K562 (cell line): ENCODE measurements around the gene CSTF1.

Experiments
- CREB1 ChIP-seq, 2 experiments: sonication (generic) in 1 of 2; formaldehyde crosslinking in 1 of 2; IDR thresholded peaks; 2 replicates each; pipeline versions ENCODE4 v1.6.1 to v1.8.0; 2012 to 2022; ENCODE audit warnings: inconsistent platforms in 1 of 2, mild to moderate bottlenecking in 1 of 2, missing genetic modification reagents in 1 of 2, moderate library complexity in 1 of 2
- ELF1 ChIP-seq: fragments of 200-800 bp; sonication (Bioruptor generic); IDR thresholded peaks from 2 replicates; pipeline ENCODE4 v1.6.1; 2016; ENCODE audit warnings: missing genetic modification characterization, missing compliant biosample characterization

- no peak for TF ChIP-seq ELF1 (tag)
- peak; percentile 78 for TF ChIP-seq CREB1 (IDR thresholded peaks at IDR 0.05)
- peak; percentile 55; the same call in 1 of the 2 replicates for TF ChIP-seq CREB1 (CRISPR knock-in tag; IDR thresholded peaks at IDR 0.05)
These were observed 19.5 kb downstream of the CSTF1 start, which contains the start of gene CASS4 for GRCh38 chr20:56411759-56412472.
